Nephron (organoid): ENCODE measurements around the gene S100G.

Experiments
- H3K27ac Mint-ChIP-seq, 3 experiments: 2 replicates each; pipeline ENCODE4 v1.8.0; 2020; ENCODE audit warnings: mixed read lengths in 3 of 3, mild to moderate bottlenecking in 2 of 3, moderate library complexity in 1 of 3
- H3K27me3 Mint-ChIP-seq: 2 replicates; pipeline ENCODE4 v1.8.0; 2021; ENCODE audit warnings: low read depth, mild to moderate bottlenecking, moderate library complexity, mixed read lengths
- H3K36me3 Mint-ChIP-seq: 2 replicates; pipeline ENCODE4 v1.8.0; 2020; ENCODE audit warnings: low read depth, mixed read lengths
- H3K4me1 Mint-ChIP-seq: 2 replicates; pipeline ENCODE4 v1.8.0; 2020; ENCODE audit warnings: mixed read lengths
- H3K4me3 Mint-ChIP-seq, 3 experiments: 2 replicates each; pipeline ENCODE4 v1.8.0; 2020; ENCODE audit warnings: mild to moderate bottlenecking in 3 of 3, mixed read lengths in 3 of 3, moderate library complexity in 2 of 3
- H3K9me3 Mint-ChIP-seq: 2 replicates; pipeline ENCODE4 v1.8.0; 2020; ENCODE audit warnings: mixed read lengths
- TF ChIP-seq, protein P1 (sequence below), 3 experiments: fragments of 200-600 bp; sonication (generic); IDR thresholded peaks; one replicate each; pipeline ENCODE4 v1.5.0; 2021; ENCODE audit warnings: antibody characterized with exemption in 3 of 3; ENCODE audit not compliant: unreplicated experiment in 3 of 3

S100G gene

DNA sequence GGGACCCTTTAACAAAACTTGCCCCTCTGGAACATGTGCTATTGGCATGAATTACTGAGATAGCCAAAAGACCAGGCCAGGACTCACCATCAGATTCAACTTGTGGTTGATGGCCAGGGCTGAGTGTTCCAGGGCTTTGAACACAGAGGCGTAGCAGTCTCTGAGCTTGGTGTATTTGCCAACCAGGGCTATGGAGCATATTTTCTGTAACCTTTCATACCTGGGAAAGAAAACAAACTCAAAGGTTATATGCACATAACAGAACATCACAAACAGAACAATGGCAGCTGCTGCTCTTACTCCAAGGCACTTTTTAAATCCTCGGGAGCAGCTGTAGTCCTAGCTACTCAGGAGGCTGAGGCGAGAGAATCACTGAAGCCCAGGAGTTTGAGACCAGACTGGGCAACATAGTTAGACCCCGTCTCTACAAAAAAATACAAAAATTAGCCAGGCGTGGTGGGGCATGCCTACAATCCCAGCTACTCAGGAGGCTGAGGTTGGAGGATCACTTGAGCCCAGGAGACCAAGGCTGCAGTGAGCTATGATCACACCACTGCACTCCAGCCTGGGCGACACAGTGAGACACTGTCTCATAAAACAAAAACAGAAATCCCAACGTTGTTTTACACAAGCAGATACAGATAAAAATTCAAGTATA, 33.2 kb downstream of the S100G start:
- no peaks in the 10 kb centered on the region for H3K27me3 Mint-ChIP-seq
- H3K27ac Mint-ChIP-seq: no peak overlapping the region
- no peak overlapping the region for H3K4me3 Mint-ChIP-seq
- no peaks in the 10 kb centered on the region for H3K9me3 Mint-ChIP-seq
- TF ChIP-seq, protein P1, sequence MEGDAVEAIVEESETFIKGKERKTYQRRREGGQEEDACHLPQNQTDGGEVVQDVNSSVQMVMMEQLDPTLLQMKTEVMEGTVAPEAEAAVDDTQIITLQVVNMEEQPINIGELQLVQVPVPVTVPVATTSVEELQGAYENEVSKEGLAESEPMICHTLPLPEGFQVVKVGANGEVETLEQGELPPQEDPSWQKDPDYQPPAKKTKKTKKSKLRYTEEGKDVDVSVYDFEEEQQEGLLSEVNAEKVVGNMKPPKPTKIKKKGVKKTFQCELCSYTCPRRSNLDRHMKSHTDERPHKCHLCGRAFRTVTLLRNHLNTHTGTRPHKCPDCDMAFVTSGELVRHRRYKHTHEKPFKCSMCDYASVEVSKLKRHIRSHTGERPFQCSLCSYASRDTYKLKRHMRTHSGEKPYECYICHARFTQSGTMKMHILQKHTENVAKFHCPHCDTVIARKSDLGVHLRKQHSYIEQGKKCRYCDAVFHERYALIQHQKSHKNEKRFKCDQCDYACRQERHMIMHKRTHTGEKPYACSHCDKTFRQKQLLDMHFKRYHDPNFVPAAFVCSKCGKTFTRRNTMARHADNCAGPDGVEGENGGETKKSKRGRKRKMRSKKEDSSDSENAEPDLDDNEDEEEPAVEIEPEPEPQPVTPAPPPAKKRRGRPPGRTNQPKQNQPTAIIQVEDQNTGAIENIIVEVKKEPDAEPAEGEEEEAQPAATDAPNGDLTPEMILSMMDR (IDR thresholded peaks at IDR 0.05; ENCODE audit: unreplicated experiment in 3 of 3): no peak
- H3K36me3 Mint-ChIP-seq: peaks cover 66% of the 10 kb centered on the region
- no peaks in the 10 kb centered on the region for H3K4me1 Mint-ChIP-seq

DNA sequence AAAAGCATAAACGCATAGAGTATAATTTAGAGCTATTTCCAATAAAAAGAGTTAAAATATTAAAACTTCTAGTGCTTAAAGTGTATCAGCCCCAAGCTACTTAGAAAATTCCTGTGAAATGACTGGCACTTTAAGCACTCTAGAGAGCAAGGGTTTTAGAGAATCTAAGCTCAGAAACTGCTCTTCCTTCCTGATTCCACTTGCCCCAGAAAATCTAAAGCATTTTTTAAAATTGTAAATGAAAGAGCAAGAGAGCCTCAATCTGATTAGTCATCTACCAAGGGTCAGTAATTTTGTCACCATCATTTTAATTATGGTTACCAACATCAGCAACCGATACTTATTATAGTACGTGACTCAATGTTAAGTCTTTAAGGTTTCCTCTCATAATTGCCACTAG, 37.6 kb downstream of the S100G start:
- Mint-ChIP-seq H3K27ac (no peak overlapping the region), H3K9me3 (no peaks in the 10 kb centered on the region), H3K27me3 (no peaks in the 10 kb centered on the region), H3K4me3 (no peak overlapping the region), H3K36me3 (peaks cover 68% of the 10 kb centered on the region), H3K4me1 (no peaks in the 10 kb centered on the region)
- TF ChIP-seq, protein P1 (IDR thresholded peaks at IDR 0.05; ENCODE audit: unreplicated experiment in 3 of 3): no peak

DNA sequence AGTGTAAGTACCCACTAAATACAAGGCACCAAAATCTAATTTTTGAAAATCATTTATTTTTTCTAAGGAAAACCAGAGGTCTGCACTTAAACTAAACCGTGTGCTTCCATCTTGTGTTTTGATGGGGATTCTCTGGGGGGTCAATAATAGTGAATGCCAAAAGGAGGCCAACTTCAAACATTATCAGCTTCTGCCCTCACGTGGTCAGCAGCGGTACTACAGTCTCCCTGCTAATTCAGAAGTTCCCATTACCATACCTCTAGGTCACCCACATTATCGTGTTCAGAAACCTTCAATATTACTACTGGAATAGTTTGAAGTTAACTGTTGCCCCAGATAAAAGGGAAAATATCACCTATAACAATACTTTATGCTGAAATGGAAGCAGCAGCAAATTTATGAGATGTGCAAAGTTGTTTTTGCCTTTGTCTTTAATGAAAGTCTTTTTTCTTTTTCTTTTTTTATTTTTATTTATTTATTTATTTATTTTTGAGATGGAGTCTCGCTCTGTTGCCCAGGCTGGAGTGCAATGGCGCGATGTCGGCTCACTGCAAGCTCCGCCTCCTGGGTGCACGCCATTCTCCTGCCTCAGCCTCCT, 45.2 kb downstream of the S100G start:
- H3K4me3 Mint-ChIP-seq: no peak overlapping the region
- H3K4me1 Mint-ChIP-seq: no peaks in the 10 kb centered on the region
- H3K27ac Mint-ChIP-seq: no peak overlapping the region
- TF ChIP-seq, protein P1 (IDR thresholded peaks at IDR 0.05; ENCODE audit: unreplicated experiment in 3 of 3): peak; percentile 91 to 95 (median 92)
- H3K9me3 Mint-ChIP-seq: no peaks in the 10 kb centered on the region
- no peaks in the 10 kb centered on the region for H3K27me3 Mint-ChIP-seq
- peaks cover 74% of the 10 kb centered on the region for H3K36me3 Mint-ChIP-seq

DNA sequence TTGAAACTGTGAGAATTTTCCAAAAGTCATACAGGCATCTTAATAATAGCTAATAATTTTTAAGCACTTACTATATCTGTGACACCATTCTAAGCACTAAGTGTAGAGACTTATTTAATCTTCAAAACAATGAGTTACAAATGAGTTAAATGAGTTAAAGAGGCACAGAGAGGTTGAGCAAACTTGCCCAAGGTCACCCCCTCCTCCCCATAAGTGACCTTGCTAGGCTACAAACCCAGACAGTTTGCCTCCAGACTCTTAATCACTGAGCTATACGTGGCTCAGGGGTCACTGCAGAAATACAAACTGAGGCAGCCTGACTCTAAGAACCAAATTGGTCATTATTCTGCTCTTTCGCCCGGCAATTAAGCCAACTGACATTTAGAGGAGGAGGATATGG, 47.0 kb downstream of the S100G start:
- no peaks in the 10 kb centered on the region for H3K9me3 Mint-ChIP-seq
- H3K27me3 Mint-ChIP-seq: no peaks in the 10 kb centered on the region
- H3K4me3 Mint-ChIP-seq: no peak overlapping the region
- TF ChIP-seq, protein P1 (IDR thresholded peaks at IDR 0.05; ENCODE audit: unreplicated experiment in 3 of 3): no peak
- H3K27ac Mint-ChIP-seq: no peak overlapping the region
- peaks cover 71% of the 10 kb centered on the region for H3K36me3 Mint-ChIP-seq
- H3K4me1 Mint-ChIP-seq: no peaks in the 10 kb centered on the region

DNA sequence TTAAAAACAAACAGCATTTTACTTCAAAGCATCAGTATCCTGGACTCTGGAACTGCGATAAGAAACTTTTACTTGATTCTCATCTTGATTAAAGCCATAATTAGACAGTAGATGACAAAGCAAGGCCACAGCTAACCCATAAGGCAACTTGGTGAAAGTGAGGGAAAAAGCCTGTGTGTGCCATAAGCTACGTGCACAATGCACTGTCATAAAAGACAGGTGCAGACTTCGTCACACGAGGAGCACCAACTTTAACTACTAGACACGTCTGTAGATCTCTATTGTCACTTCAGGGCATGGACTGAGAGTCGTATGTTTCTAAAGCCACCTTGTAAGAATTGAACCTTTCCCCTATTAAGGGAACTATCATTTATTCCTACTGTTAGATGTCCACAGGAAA, 49.4 kb downstream of the S100G start:
- Mint-ChIP-seq H3K36me3 (peaks cover 68% of the 10 kb centered on the region), H3K27me3 (no peaks in the 10 kb centered on the region), H3K27ac (no peak overlapping the region), H3K4me1 (no peaks in the 10 kb centered on the region), H3K4me3 (no peak overlapping the region), H3K9me3 (no peaks in the 10 kb centered on the region)
- TF ChIP-seq, protein P1 (IDR thresholded peaks at IDR 0.05; ENCODE audit: unreplicated experiment in 3 of 3): no peak

DNA sequence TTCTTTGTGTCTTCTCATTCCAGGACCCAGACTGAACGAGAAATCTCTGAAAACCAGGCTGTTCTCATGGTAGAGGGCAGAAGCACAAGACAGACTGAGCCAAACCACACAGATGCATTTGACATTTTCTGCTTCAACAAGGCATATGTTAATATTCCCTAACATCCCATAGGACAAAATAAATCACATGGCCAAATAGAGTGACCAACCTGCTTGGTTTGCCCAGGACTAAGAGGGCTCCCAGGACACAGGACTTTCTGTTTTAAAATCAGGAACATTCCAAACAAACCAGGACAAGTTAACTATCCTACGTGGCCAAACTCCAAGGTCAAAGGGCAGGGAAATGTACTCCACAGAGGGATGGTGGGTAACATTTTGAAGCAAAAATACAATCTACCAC, 50.8 kb downstream of the S100G start:
- no peaks in the 10 kb centered on the region for H3K9me3 Mint-ChIP-seq
- TF ChIP-seq, protein P1 (IDR thresholded peaks at IDR 0.05; ENCODE audit: unreplicated experiment in 3 of 3): no peak
- peaks cover 66% of the 10 kb centered on the region for H3K36me3 Mint-ChIP-seq
- H3K4me1 Mint-ChIP-seq: no peaks in the 10 kb centered on the region
- no peak overlapping the region for H3K27ac Mint-ChIP-seq
- H3K27me3 Mint-ChIP-seq: no peaks in the 10 kb centered on the region
- no peak overlapping the region for H3K4me3 Mint-ChIP-seq
